NCI-H82 (cell line): ENCODE measurements around the gene ZNF672.
A peak's percentile ranks its signal among the peaks of the same experiment; 100 is the strongest.
"Not testable (repeated sequence)": the region's sequence is repeated elsewhere in the genome, so short reads cannot be mapped to it uniquely, and the experiment has no call there.

Experiments used
- DNase-seq: peaks from one replicate; lab custom pipeline; 2025; lab: John Stamatoyannopoulos, UW

ZNF672 gene

DNA sequence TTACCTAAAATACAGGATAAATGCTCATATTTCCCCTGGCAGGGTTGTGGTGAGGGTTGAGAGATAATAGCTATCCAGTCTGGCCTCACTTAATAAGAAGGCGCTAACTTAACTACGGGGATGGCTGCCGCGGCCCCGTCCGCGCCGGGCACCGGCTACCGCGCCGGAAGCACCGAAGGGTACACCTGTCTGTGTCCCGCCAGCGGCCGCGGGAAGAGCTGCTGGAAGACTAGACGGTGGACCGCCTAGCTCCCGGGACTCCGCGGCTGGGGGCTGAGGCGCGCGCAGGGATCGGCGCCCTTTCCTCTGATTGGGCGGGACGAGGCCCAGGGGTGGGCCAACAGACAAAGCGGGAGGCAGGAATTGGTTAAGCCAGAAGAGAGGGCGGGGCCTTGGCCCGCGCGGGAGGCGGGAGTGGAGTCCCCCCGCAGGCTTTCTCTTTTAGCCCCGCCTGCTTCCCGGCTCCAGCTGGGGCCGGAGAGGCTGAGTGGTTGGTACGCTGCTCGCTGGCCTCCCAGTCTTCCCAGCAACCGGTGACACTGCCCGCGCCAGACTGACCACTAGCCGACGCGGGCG lies at the start of gene ZNF672:
Gene ZNF672, plus strand, starts transcription at position 444 of the 576 bp plus-strand sequence. CDS start 9,051 bp downstream, outside the sequence.
- peak; percentile 100 for DNase-seq

DNA sequence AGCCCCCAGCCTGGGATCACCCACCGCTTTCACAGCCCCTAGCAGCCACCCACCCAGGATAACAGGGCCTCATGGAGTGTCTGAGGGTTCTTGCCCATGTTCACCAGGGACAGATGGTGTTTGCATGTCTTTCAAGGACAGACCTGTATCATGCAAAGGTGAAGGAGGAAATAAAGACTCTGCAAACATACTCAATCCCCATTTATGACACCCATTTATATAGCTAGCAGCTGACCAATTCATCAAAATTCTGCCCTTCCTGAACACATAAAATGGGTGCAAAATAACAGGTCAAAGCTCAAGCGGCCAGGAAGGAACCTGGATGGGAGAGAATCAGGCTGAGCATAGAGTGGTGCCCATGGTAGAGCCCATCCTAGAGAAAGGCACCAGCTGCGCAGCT lies 49.7 kb upstream of the ZNF672 start:
- no peak for DNase-seq

DNA sequence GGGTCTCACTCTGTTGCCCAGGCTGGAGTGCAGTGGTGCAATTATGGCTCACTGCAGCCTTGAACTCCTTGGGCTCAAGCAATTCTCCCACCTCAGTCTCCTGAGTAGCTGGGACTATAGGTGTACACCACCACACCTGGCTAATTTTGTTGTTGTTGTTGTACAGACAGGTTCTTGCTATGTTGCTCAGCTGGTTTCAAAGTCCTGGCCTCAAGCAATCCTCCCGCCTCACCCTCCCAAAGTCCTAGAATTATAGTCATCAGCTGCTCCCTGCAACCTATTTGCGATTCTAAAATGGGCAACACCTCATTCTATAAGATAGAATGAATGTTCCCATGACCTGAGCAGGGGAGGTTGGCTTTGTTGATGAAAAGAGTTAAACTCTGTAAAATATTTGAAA lies 48.7 kb upstream of the ZNF672 start:
- DNase-seq, result not testable (repeated sequence)

DNA sequence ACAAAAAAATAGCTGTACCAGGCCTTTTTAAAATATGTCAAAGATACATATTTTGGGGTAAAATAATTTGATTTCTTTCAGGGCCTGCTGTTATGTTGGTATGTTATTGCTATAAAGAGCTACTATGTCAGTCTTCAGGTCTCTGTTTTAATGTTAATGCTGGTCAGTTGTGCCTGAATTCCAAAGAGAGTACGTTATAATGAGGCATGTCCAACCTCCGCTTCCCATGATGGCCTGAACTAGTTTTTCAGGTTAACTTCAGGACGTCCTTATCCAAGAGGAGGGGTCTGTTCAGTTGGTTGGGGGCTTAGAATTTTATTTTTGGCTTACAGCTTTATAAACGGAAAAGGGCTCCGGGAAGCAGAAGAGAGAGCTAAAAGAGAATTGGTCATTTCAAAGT lies 47.6 kb upstream of the ZNF672 start:
- DNase-seq, result no peak

DNA sequence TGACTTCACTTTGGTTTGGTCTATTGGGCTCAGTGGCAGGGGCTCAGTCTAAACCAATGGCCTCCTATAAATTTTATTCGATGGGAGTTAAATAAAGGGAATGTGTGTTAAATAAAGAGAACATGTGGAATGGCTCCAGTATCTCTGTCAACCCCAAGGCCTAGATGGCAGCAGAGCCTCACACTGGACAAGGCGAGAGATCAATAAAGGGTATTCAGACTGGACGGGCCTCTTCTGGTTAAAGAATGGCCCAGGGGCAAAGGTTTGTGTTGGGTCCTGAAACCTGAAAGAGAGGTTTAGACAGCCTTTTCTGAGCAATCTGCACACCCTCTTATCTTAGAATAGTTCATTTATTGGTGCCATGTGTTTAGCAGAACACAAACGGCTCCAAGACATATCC lies 47.0 kb upstream of the ZNF672 start:
- DNase-seq, result no peak

DNA sequence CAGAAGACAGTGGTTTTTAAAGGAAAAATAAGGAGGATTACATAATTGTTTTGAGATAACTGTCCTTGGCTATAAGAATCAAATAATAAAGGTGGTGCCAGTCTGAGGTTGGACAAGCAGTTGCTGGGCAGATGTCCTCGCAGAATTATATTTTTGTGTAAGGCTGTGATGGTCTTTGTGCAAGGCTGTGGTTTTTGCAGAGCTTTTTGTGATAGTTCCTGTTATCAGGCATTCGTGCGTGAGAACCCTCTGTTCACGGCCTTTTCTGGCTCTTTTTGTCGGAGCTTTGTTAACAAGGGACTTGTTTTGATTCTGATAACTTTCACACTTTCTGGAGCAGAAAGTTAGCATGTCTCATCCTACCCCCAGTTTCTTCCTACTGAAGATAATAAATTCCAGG lies 45.7 kb upstream of the ZNF672 start:
- no peak for DNase-seq

DNA sequence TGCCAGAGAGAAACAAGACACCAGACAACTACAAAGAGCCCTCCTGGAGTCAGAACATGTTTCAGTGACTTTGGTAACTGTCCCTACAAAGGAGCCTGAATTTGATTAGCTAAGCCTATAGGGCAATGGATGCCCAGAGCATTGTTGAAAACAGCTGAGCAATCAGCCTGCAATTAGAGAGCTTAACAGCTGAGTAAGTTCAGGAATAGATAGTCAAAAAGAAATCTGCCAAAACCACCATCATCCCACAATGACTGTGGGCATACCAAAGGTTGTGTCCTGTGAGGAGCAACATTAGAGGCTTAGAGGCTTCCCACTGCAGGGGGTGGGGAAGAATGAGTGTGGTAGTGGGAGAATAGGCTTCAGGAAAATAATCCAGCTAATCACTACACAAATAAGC lies 44.4 kb upstream of the ZNF672 start:
- DNase-seq, result no peak

DNA sequence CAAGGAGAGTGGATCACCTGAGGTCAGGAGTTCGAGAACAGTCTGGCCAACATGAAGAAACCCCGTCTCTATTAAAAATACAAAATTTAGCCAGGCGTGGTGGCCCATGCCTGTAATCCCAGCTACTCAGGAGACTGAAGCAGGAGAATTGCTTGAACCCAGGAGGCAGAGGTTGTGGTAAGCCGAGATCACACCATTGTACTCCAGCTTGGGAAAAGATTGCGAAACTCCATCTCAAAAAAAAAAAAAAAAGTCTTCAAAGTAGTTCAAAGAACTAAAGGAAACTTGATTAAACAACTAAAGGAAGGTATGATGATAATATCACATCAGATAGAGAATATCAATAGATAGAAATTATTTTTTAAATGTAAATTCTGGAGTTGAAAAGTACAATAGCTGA lies 43.4 kb upstream of the ZNF672 start:
- not testable (repeated sequence) for DNase-seq

DNA sequence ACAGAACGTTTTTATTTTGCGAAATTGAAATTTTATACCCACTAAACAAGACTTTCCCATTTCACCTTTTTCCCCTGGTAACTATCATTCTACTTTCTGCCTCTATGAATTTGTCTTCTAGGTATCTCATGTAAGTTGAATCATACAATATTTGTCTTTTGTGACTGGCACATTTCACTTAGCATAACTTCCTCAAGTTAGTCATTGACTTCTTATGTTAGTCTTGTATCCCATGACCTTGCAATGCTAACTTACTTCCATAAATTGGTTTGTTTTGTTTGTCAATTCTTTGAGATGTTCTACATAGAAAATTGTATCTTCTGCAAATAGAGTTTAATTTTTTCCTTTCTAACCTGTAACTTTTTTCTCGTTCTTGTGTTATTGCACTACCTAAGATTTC lies 39.2 kb upstream of the ZNF672 start:
- no peak for DNase-seq

DNA sequence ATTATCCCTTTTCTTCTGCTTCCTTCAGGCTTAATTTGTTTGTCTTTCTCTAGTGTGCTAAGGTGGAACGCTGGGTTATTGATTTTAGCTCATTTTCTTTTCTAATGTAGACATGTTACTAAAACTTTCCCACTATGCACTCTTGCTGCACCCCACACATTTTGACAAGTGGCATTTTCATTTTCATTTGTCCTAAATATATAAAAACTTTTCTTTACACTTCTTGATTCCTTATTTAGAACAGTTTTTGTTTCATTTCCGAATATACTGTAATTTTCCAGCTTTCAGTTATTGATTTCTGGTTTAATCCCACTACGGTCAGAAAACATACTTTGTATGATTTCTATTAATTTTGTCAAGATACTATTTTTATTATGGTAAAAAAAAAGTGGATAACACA lies 37.6 kb upstream of the ZNF672 start:
- no peak for DNase-seq

DNA sequence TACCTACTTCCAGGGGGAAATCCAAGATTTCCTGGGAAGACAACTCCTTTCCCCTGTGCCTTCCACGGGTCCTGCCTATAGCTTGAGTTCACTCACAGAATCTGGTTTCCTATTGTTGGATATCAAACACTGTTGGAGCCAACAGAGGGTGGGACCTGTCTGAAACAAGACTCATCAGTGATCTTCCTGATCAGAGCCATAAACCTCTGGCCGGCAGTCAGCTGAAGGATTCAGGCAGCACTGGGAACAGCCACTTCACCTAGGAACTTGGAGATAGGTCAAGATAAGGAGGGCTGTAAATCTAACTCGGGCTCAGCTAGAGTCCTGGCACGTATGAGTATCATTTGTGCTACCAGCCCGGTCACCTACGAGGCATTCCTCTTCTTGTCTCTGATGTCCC lies 35.6 kb upstream of the ZNF672 start:
- no peak for DNase-seq

DNA sequence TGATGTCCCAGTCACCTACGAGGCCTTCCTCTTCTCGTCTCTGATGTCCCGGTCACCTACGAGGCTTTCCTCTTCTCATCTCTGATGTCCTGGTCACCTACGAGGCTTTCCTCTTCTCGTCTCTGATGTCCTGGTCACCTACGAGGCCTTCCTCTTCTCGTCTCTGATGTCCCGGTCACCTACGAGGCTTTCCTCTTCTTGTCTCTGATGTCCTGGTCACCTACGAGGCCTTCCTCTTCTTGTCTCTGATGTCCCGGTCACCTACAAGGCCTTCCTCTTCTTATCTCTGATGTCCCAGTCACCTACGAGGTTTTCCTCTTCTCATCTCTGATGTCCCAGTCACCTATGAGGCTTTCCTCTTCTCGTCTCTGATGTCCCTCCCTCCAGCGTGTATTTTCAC lies 34.5 kb upstream of the ZNF672 start:
- not testable (repeated sequence) for DNase-seq

DNA sequence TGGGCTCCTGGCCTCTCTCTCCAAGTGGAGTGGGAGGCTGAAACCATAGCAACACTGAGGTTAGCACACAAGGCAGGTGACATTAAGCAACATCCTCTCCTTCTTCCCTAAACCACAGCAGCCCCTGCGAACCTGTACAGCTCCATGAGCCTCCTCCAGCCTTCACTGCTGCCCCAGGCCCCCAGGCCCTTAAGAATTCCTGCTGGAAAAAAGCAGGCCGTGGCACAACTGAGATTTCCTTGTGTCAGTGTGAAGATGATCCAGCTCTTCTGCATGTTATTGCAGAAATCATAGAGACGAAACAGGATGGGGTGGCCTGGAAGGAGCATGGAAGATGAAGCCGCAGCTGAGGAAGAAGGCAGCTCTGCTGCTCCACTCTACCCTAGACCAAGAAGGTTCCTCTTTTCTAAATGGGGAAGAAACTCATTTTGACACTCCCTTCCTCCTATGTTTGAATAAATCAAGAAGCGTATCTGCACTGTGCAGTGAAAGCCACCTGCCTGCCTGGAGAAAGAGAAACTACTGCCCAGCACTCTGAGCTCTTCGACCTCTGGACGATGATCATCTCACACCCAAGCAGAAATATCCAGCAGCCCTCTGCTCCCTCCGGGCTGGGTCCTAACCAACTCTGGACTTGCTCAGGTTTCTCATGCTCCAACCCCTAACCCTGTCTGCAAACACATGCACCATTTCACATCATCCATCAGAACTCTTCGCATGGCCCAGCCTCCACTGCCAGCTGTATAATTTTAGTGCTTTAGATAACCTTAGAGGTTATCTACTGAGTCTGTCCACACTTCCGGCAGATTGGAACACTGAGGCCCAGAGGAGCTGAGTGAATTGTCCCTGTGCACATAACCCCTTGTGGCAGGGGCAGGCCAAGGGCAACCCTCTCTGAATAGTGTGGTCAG lies 33.0 kb upstream of the ZNF672 start:
- no peak for DNase-seq

DNA sequence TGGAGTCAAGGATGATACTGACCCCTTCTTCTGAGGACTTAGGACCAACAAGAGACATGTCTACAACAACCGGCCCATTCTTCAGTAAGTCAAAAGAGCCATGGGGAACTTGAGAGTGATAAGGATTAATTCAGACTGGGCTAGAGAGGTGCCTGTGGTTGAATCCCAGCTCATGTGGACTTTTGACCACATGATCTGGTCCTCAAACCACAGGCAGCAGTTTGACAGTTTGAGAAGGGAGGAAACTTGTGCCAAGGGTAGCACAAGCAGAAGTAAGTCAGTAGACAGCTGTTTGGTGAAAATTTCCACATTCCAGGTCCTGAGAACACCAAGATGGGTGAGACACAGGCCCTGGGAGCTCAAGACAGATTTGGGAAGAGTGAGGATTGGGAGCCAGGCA lies 32.1 kb upstream of the ZNF672 start:
- DNase-seq, result no peak

DNA sequence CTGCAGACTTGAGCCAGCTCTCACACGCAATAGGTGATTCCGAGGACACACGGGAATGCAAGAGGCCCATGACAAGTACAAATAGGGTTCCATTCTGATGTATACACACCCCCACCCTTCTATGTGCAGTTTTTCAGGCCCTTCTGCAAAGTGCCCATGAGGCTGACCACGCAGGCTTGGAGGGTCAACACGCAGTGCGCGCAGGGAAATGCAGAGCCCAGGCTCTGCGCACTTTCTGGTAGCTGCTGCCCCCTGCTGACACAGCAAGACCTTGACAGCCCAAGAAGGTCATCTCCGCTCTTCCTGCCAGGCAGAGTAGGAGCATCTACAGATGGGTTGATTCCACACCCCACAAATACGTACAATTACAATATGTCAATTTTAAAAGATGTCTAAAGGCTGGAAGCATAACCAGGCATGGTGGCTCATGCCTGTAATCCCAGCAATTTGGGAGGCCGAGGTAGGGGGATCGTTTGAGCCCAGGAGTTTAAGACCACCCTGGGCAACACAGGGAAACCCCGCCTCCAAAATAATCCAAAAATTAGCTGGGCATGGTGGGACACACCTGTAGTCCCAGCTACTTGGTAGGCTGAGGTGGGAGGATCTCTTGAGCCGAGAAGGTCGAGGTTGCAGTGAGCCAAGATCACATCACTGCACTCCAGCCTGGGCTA lies 30.8 kb upstream of the ZNF672 start:
- DNase-seq, result peak; percentile 75

DNA sequence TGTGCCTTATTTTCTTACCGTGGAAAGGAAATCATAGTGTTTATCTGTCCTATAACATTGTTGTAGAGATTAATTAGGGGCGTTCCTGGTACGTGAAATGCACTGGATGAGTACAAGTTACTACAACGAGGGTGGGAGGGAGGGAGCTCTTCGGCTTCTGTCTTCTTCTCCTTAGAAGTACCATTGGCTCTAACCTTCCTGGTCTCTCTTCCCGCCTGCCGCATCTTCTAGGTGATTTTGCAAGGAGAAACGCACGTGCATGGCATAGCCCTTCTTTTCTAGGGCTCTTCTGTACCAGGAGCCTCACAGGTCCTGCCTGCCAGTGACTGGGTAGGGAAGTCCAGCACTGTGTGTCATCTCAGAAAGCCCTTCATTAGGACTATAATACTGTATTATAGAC lies 29.1 kb upstream of the ZNF672 start:
- no peak for DNase-seq

DNA sequence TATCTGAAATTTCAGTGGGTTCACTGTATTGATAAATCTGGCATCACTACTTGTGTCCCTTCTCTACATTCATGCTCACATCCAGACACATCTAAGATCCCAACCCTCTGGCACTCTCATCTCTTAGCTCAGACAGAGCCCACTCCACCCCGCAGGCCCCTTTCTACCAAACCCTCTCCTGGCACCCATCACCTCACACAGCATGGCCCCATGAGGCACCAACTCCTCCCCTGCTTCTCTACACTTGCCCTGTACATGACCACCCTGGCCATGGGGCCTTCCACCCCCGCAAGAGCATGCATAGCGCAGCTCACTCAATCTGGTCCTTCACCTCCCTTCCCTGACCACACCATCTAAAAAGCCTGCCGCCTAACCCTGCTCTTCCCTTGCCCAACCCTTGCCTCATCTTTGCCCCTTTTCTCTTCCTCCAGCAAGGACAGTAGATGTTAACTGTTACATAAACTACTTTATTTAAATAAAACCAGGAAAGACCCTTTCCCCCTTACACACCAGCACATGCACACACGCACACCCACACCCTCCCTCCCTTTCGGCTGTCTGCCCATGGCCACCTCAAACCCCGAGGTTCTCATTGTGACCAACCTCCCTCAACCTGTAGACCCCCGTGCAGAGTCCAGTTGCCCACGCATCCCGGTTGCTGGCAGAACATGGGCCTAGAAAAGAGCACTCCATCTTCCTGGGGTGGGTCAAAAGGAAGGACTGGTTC lies 27.9 kb upstream of the ZNF672 start:
- DNase-seq, result no peak

DNA sequence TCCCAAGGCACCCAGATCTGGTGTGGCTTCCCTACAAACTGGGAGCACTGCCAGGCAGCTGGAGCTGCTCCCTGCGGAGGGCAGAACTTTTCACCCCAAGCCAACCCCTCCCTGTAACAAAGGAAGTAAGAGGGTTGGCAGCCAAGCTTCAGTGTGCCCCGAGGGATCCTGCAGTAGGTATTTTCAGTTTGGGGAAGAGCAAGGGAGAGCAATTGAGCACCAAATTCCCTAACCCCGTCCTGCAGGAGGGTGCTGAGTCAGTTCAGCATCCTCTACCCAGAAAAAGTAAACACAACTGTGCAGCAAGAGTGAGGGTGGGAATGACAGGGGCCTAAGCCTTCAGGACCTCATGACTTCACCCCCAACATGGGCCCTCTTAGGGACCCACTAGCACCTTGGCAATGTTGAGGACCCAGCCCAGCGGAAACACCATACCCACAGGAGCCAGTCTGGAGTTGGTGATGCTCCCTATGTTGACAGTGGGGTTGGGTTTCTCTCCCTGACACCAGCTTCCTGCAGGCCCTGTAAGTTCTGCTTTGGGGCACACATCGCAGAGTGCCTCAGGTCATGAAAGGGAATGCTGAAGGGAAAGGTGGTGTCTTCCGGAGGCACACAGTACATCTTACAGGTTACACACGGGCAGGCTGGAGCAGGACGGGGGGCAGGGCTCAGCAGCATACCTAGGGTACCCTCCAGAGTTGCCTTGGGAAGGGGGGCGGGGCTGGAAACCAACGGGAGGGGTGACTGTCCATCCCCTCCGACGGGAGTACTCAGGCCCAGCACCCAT lies 27.1 kb upstream of the ZNF672 start:
- DNase-seq, result no peak

DNA sequence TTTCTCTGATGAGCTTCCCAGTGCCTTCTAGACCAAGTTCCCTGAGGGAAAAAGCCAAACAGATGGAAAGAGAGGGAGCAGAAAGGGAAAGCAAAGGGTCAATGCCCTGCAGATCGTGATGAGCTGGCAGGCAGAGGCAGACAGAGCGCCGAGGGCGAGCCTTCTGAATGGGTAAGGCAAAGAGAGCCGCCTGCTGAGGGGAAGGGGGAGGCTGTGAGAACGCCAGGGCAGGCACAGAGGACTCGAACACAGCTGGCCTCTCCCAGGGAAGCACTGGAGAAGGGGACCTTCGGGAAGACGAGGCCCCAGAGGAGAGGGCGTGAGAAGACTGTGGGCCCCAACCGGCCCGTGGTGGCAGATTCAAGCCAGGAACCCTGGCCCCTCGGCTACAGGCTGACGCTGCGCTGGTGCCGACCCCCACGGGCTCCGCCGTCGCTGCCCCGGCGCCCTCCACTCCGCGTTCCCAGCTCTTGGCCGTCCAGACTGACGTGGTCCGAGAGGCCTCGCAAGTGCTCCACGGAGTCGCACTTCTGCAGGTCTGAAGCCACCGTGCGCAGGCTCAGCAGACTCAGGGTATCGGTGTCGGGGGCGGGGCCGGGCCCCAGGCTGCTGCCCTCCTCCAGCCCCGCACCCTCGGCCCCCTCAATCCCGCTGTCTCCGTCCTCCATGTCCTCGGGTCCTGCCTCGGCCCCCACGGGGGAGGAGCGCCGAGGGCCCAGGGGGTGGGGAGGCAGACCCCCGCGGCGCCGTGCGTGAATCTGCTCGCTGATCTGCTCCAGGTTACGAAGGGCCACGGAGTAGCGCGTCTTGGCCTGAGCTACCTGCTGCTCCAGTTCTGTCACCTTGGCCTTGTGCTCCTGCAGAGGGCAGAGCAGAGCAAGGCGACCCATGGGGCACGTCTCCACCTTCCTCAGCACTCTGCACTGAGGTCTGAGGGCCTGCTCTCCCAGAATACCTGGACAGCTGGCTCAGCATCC lies 26.2 kb upstream of the ZNF672 start:
- DNase-seq, result peak; percentile 24

DNA sequence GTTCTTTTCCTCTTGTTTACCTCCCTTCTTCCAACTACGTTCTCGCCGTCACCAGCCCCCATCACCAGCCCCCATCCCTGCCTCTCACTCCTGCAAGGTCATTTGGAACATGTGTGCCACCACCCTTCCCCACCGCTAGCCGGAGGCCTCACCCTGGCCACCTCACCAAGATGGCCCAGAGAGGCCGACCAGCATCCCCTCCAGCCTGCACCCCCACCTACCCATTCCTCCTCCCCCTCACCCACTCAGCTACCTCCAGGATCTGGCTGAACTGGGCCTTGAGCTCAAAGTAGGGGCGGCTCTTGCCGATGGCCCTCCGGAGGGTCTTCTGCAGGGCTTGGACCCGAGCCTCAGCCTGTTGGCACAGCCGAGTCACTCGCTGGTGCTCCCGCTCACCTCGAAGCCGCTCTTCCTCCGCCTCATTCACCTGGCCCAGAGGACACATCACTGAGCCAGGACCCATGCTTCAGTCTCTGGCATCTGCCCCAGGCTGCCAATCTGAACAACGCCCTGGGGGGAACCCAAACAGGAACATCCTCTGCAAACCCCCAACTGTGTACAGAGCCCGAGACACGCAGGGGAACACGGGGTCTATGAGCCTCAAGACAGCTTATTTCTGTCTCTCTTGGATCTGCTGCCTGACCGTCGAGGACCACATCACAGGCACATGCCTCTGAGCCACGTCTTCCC lies 25.1 kb upstream of the ZNF672 start:
- DNase-seq, result no peak
